ENCODE data around the gene GPRC5A.

- no peak for TF ChIP-seq CTCF (conservative IDR thresholded peaks at IDR 0.05; ENCODE audit: low read depth, low read length)
- no peak for TF ChIP-seq EZH2 (IDR thresholded peaks at IDR 0.05; ENCODE audit: borderline replicate concordance, low read depth, low read length, poor library complexity, severe bottlenecking)
Observed at GRCh38 chr12:12922978-12923377, 31.6 kb downstream of the GPRC5A start.

All from A673 (cell line).